Measurements from ENCODE around the gene GEMIN5.

GEMIN5 gene

DNA sequence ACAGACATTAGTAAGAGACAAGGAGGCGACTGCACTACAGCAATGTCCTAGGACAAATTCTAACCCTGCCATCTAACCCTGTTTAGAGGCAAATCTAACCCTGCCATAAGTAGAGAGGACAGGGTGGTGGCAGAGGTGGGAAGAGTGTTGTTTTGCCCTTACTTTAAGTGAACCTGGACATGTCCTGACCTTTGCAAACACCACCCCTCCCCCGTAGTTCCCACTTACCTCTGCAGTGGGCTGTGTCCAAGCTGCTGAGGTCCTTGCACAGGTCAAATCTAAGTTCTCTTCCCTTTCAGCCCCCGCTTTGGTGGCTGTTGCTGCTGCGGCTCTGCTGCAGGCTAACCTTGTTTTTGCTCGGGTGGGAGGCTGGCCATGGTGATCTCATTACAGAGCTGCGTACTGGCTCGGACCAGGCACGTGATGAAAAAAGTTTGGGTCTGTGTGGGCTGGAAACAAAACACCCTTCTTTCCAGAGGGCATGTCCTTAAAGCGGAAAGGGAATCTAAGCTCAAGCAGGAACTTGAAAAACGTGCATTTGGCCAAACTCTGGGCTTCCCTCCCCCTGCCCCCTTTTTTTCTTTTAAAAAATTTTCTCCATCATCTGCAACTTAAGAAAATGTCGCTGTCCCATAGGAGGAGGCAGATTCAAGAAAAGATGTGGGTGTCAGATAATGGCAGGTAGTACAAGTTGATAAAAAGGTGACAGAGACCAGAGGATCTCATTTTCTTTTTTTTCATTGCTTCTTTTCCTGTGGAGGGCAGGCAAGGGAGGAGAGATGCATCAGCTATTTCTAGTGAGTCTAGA is 87.6 kb downstream of the GEMIN5 start, which contains the start of gene FAXDC2:
TSS of gene FAXDC2 (minus strand) at position 349 of the 808 bp plus-strand sequence. CDS start 12,425 bp downstream, outside the sequence.
- no peak for DNase-seq (ENCODE audit: low read depth in 2 of 2)

DNA sequence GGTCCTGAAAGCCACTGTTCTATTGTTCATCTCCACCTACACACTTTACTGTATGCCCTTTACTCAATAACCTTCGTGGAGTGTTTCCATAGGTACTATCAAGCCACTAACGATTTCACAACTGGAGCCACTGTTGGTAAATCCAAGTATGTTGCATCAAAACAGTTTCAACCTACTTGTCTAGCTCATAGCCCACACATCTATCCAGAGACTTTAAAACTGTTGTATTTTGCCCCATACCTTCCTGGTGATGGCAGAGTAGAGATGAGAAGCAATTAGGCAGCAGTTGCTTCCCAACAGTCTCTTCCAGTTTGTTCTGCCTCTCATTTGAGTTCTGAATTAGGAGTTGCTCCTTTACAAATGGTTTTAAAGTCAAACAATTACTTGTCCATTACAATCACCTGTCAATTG is 88.2 kb downstream of the GEMIN5 start:
- DNase-seq (ENCODE audit: low read depth in 2 of 2) = no peak

DNA sequence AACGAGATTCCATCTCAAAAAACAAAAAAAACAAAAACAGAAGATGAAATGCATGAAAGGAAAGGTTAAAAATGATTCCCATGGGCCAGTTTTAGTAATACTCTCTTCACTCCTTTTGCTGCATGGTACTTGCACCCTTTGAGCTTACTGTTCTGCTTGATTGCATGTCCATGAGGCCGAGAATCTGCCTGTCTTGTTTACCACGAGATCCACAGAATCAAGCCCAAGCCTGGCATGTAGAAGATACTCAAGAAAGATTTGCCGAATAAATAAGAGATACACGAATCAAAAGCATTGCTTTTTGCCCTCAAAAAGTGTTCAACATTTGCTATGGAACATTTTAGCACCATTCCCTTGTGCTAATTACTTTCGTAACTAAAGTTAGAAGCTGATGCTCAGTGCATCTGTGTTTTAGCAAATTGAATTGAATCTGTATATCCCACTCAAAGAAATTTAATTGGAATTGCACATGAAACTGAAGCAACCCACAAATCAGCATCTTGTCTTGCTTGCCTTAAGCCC is 88.7 kb downstream of the GEMIN5 start:
- DNase-seq (ENCODE audit: low read depth in 2 of 2) = no peak

DNA sequence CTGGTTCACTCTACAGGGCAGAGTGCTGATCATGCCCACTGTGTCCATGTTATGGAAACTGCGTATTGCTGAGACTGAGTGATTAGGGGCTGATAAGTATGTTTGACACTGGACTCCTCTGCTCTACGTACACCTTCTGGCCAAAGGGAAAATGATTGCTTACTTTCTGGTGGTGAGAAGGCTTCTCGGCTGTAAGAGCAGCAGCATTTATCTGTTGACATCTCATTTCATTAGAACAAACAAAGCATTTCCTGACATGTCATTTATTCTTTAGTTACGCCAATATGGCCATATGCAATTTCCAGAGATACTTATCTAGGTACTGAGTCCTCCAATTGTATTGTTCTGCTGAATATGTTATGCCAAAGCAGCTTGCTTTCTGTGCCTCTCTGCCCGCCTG is 93.2 kb downstream of the GEMIN5 start:
- no peak for DNase-seq (ENCODE audit: low read depth in 2 of 2)

DNA sequence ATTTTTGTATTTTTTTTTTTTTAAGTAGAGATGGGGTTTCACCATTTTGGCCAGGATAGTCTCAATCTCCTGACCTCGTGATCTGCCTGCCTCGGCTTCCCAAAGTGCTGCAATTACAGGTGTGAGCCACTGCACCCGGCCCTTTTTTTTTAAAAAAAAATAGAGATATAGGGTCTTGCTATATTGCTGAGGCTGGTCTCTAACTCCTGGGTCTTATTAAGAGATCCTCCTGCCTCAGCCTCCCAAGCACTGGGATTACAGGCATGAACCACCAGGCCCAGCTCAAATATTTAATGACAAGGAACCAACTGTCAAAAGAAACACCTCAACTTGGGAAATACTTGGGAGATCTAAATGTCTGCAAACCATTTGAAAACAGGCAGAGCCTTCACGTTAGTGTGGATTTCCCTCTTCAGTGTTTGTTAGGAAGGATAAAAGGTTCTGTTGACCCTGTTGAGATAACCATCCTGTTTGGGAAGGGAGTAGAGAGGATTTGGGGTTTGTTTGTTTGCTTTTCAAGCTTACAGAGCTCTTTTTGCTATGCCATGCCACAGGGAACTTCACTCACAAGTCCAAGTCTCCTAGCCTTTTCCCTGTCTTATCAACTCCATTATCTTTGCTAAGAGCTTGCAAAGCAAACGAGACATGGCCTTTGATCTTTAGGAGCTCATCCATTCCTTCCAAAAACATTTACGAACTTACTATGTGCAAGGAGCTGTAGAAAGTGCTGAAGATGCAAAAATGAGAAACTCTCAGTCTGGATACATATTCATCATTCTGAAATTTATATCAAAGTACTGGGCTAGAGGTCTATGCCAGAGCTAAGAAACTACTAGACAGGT is 95.1 kb downstream of the GEMIN5 start:
- DNase-seq (ENCODE audit: low read depth in 2 of 2) = no peak

DNA sequence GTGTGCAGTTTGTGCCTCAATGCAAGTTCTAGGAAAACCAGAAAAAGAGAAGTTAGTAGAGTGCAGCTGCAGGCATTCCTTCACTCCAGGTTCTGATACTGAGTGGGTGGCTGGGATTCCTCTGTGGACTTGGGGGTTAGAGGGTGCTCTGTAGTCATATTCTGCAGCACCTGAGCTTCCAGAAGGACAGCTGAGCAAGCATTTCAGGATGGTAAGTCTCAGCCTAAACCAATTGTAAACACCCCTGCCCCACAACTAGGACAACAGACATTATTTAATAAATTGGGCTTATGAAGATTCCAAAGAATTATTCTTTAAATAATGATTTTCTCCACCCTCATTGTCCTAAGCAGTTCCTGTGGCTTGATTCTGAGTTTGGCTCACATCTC is 96.7 kb downstream of the GEMIN5 start:
- no peak for DNase-seq (ENCODE audit: low read depth in 2 of 2)

DNA sequence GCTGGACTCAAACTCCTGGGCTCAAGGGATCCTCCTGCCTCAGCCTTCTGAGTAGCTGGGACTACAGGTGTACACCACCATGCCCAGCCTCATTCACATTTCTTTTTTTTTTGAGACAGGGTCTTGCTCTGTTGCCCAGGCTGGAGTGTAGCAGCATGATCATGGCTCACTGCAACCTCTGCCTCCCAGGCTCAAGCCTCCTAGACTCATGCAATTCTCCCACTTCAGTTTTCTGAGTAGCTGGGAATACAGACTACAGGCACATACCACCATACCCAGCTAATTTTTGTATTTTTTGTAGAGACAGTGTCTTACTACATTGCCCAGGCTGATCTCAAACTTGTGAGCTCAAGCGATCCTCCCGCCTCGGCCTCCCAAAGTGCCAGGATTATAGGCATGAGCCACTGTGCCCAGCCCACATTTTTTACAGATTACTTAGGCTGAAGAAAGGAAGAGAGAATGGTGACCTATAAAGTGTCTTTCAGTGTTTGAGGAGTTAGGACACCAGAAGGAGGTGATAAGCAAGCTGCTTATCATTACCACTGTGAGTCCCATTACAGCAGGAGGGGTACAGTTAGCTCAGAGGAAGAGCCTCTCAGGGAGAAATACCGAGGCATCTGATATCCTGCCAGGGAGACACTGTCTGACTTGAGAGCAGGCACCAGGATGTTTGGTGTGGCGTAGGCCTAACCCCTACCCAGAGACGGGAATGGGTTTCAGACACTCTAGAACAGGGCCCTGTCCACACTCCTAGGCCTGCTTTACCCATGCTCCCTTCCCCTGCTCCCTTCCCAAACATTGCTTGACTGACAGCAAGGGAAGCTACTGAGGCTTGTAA is 97.4 kb downstream of the GEMIN5 start:
- no peak for DNase-seq (ENCODE audit: low read depth in 2 of 2)
